CD4-positive, alpha-beta T cell treated with Interleukin-2 at 100 ng/mL for 4 hours (primary cell): ENCODE measurements around the gene HSP90AB1.
A peak's percentile ranks its signal among the peaks of the same experiment; 100 is the strongest.
"Not testable (repeated sequence)": the region's sequence is repeated elsewhere in the genome, so short reads cannot be mapped to it uniquely, and the experiment has no call there.

ENCODE experiments used
- DNase-seq: peaks from one replicate; pipeline ENCODE4 v3.0.0-alpha.2; 2020; ENCODE audit warnings: low spot score

The HSP90AB1 gene

GRCh38 chr6:44222486-44223318, 24.2 kb upstream of the HSP90AB1 start:
- DNase-seq: no peak

GRCh38 chr6:44223319-44224028, 23.4 kb upstream of the HSP90AB1 start, which contains the start of gene SLC29A1:
TSS of gene SLC29A1 (plus strand) at chr6:44223595. CDS start at chr6:44227314, 3,719 bp downstream.
- DNase-seq: peak; percentile 81

- no peak for DNase-seq
These were observed 22.6 kb upstream of the HSP90AB1 start for GRCh38 chr6:44224029-44224964.

GRCh38 chr6:44224965-44225305, 22.0 kb upstream of the HSP90AB1 start:
- DNase-seq: no peak

GRCh38 chr6:44225579-44226325, 21.1 kb upstream of the HSP90AB1 start:
- no peak for DNase-seq

- no peak for DNase-seq
These were observed 20.3 kb upstream of the HSP90AB1 start for GRCh38 chr6:44226368-44227147.

GRCh38 chr6:44227148-44227793, 19.6 kb upstream of the HSP90AB1 start:
- DNase-seq: no peak

- DNase-seq: no peak
These were observed 18.9 kb upstream of the HSP90AB1 start for GRCh38 chr6:44228031-44228430.

GRCh38 chr6:44228433-44228832, 18.5 kb upstream of the HSP90AB1 start:
- no peak for DNase-seq

- DNase-seq: no peak
These were observed 18.1 kb upstream of the HSP90AB1 start for GRCh38 chr6:44228836-44229235.

- no peak for DNase-seq
These were observed 17.4 kb upstream of the HSP90AB1 start for GRCh38 chr6:44229376-44230033.

- no peak for DNase-seq
These were observed 16.7 kb upstream of the HSP90AB1 start for GRCh38 chr6:44230034-44230675.

- DNase-seq: not testable (repeated sequence)
These were observed 15.5 kb upstream of the HSP90AB1 start for GRCh38 chr6:44231426-44231825.

GRCh38 chr6:44232676-44233566, 14.0 kb upstream of the HSP90AB1 start:
- no peak for DNase-seq

GRCh38 chr6:44233567-44234100, 13.3 kb upstream of the HSP90AB1 start:
- DNase-seq: no peak

- no peak for DNase-seq
These were observed 12.5 kb upstream of the HSP90AB1 start for GRCh38 chr6:44234101-44235025.

- DNase-seq: no peak
These were observed 11.6 kb upstream of the HSP90AB1 start for GRCh38 chr6:44235269-44235668.
